HG02610 (cell line): ENCODE data around the gene PRM2.

ENCODE experiments used
- ATAC-seq: cut with Tn5 transposase; IDR thresholded peaks from one replicate; pipeline ENCODE4 v1.9.1; 2021; ENCODE audit warnings: mild to moderate bottlenecking, moderate library complexity; ENCODE audit not compliant: unreplicated experiment

Gene PRM2

GRCh38 chr16:11276143-11276895 lies at the start of gene PRM2:
PRM2 (minus strand) TSS chr16:11276480; CDS start chr16:11276370, 110 bp downstream.
- no peak for ATAC-seq

GRCh38 chr16:11325404-11326083 lies 49.3 kb upstream of the PRM2 start:
- peak; percentile 20 for ATAC-seq

- no peak for ATAC-seq
Observed at GRCh38 chr16:11323551-11324336, 47.5 kb upstream of the PRM2 start.

- ATAC-seq = no peak
Observed at GRCh38 chr16:11322823-11323222, 46.5 kb upstream of the PRM2 start.

- ATAC-seq = no peak
Observed at GRCh38 chr16:11321662-11322061, 45.4 kb upstream of the PRM2 start.

GRCh38 chr16:11320170-11320569 lies 43.9 kb upstream of the PRM2 start:
- no peak for ATAC-seq

- no peak for ATAC-seq
Observed at GRCh38 chr16:11319529-11320146, 43.4 kb upstream of the PRM2 start.

- ATAC-seq = no peak
Observed at GRCh38 chr16:11318817-11319216, 42.5 kb upstream of the PRM2 start.

GRCh38 chr16:11316331-11317015 lies 40.2 kb upstream of the PRM2 start:
- ATAC-seq = no peak

GRCh38 chr16:11315510-11315909 lies 39.2 kb upstream of the PRM2 start:
- ATAC-seq = no peak

GRCh38 chr16:11314309-11314894 lies 38.1 kb upstream of the PRM2 start:
- ATAC-seq = no peak

GRCh38 chr16:11313493-11314308 lies 37.4 kb upstream of the PRM2 start:
- ATAC-seq = no peak

- no peak for ATAC-seq
Observed at GRCh38 chr16:11312718-11313492, 36.6 kb upstream of the PRM2 start.

- peak; percentile 41 for ATAC-seq
Observed at GRCh38 chr16:11310997-11311561, 34.8 kb upstream of the PRM2 start.

GRCh38 chr16:11310634-11310977 lies 34.3 kb upstream of the PRM2 start:
- ATAC-seq = no peak

GRCh38 chr16:11309895-11310633 lies 33.8 kb upstream of the PRM2 start:
- no peak for ATAC-seq

GRCh38 chr16:11308493-11309283 lies 32.4 kb upstream of the PRM2 start:
- peak; percentile 26 for ATAC-seq
